GM21737 (cell line): ENCODE results near the gene CEP55.
"Not testable (repeated sequence)": the region's sequence is repeated elsewhere in the genome, so short reads cannot be mapped to it uniquely, and the experiment has no call there.

Source experiments
- ATAC-seq: cut with Tn5 transposase; IDR thresholded peaks from one replicate; pipeline ENCODE4 v1.9.1; 2021; ENCODE audit warnings: mild to moderate bottlenecking, moderate library complexity; ENCODE audit not compliant: unreplicated experiment

The CEP55 gene

GRCh38 chr10:93496322-93497041, at the start of gene CEP55:
CEP55 (plus strand) TSS chr10:93496612; CDS start chr10:93500052, 3,440 bp downstream.
- ATAC-seq: peak; percentile 99

GRCh38 chr10:93447019-93447418, 49.4 kb upstream of the CEP55 start:
- no peak for ATAC-seq

GRCh38 chr10:93447970-93448369, 48.4 kb upstream of the CEP55 start:
- ATAC-seq: no peak

- ATAC-seq: no peak
Observed at GRCh38 chr10:93451244-93451947, 45.0 kb upstream of the CEP55 start.

- ATAC-seq: no peak
Observed at GRCh38 chr10:93452143-93452542, 44.3 kb upstream of the CEP55 start.

GRCh38 chr10:93454146-93454545, 42.3 kb upstream of the CEP55 start:
- no peak for ATAC-seq

GRCh38 chr10:93454736-93455135, 41.7 kb upstream of the CEP55 start:
- ATAC-seq: no peak

GRCh38 chr10:93456480-93456879, 39.9 kb upstream of the CEP55 start:
- ATAC-seq: no peak

- no peak for ATAC-seq
Observed at GRCh38 chr10:93457511-93457910, 38.9 kb upstream of the CEP55 start.

GRCh38 chr10:93458821-93459257, 37.6 kb upstream of the CEP55 start:
- no peak for ATAC-seq

GRCh38 chr10:93459466-93459865, 36.9 kb upstream of the CEP55 start:
- ATAC-seq: no peak

- ATAC-seq: no peak
Observed at GRCh38 chr10:93461109-93461806, 35.2 kb upstream of the CEP55 start.

GRCh38 chr10:93461807-93462178, 34.6 kb upstream of the CEP55 start:
- no peak for ATAC-seq

GRCh38 chr10:93462371-93462770, 34.0 kb upstream of the CEP55 start:
- ATAC-seq: no peak

GRCh38 chr10:93462881-93463280, 33.5 kb upstream of the CEP55 start:
- ATAC-seq: no peak

- no peak for ATAC-seq
Observed at GRCh38 chr10:93463723-93464476, 32.5 kb upstream of the CEP55 start.

- ATAC-seq: no peak
Observed at GRCh38 chr10:93464776-93465388, 31.5 kb upstream of the CEP55 start.

GRCh38 chr10:93465806-93466675, 30.4 kb upstream of the CEP55 start:
- ATAC-seq: no peak

GRCh38 chr10:93467635-93468034, 28.8 kb upstream of the CEP55 start:
- not testable (repeated sequence) for ATAC-seq
